Mononuclear cell (primary cell): ENCODE data around the gene PPFIA1. TPM values are rescaled to one million over a fixed set of nuclear protein-coding genes. Genes with fewer than 3 reads are reported as not detected.
"Not testable (repeated sequence)": the region's sequence is repeated elsewhere in the genome, so short reads cannot be mapped to it uniquely, and the experiment has no call there.

ENCODE experiments used
- H3K27me3 ChIP-seq: 2 replicates; pipeline ENCODE4 v1.6.0; 2011; ENCODE audit warnings: low read length, control low read depth; ENCODE audit not compliant: insufficient read depth
- H3K4me1 ChIP-seq: 2 replicates; pipeline ENCODE4 v1.5.1; 2011; ENCODE audit warnings: mild to moderate bottlenecking, low read length, control low read depth; ENCODE audit not compliant: insufficient read depth
- H3K4me3 ChIP-seq: 2 replicates; pipeline ENCODE4 v1.5.1; 2011; ENCODE audit warnings: mild to moderate bottlenecking, low read length, moderate library complexity
- H3K9me3 ChIP-seq: 2 replicates; pipeline ENCODE4 v1.5.1; 2011; ENCODE audit warnings: low read depth, mild to moderate bottlenecking, control low read depth, low read length
- total RNA-seq: library from RNA; depleted of rRNA; stranded (reverse); fragments of >200 nt; gene quantifications from one replicate; pipeline ENCODE4 v1.2.3, GENCODE V29; 2012

The PPFIA1 gene
- total RNA-seq, 1 donor, result 31.4 TPM

DNA sequence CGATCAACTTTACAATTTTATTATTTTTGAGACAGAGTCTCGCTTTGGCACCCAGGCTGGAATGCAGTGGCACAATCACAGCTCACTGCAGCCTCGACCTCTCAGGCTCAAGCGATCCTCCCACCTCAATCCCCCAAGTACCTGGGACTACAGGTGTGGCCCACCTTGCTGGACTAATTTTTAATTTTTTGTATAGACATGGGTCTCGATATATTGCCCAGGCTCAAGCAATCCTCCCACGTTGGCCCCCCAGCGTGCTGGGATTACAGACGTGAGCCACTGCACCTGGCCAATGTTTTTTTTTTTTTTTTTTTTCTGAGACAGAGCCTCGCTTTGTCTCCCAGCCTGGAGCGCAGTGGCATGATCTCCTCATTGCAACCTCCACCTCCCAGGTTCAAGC is 2.0 kb upstream of the PPFIA1 start:
- Histone ChIP-seq H3K9me3 (no peaks in the 10 kb centered on the region), H3K4me1 (peaks cover 24% of the 10 kb centered on the region), H3K27me3 (peaks cover 12% of the 10 kb centered on the region), H3K4me3 (no peak overlapping the region)

- H3K4me3 ChIP-seq, result peak overlapping the region; percentile 80
- H3K4me1 ChIP-seq, result peaks cover 24% of the 10 kb centered on the region
- H3K27me3 ChIP-seq, result peaks cover 5% of the 10 kb centered on the region
- H3K9me3 ChIP-seq, result no peaks in the 10 kb centered on the region
Observed at GRCh38 chr11:70270877-70271648, 573 bp downstream of the PPFIA1 start.

DNA sequence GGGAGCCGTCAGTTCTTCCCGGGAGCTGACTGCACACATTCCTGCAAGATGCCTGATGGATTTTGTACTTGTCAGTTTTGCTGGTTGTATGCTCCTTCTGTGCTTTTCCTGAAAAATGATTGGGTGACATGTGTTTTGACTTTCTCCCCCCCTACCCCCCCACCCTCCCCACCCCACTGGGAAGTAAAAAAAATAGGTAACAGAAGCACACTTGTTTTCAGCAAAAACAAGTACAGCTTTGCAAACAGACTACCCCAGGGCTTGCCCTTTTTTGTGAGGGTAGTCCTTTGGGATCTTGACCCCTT is 1.1 kb downstream of the PPFIA1 start:
- peaks cover 24% of the 10 kb centered on the region for H3K4me1 ChIP-seq
- H3K27me3 ChIP-seq, result peaks cover 5% of the 10 kb centered on the region
- no peaks in the 10 kb centered on the region for H3K9me3 ChIP-seq
- peak overlapping the region; percentile 80 for H3K4me3 ChIP-seq

GRCh38 chr11:70272009-70272408 is 1.5 kb downstream of the PPFIA1 start:
- no peaks in the 10 kb centered on the region for H3K9me3 ChIP-seq
- H3K4me1 ChIP-seq, result peaks cover 24% of the 10 kb centered on the region
- peaks cover 3% of the 10 kb centered on the region for H3K27me3 ChIP-seq
- no peak overlapping the region for H3K4me3 ChIP-seq

GRCh38 chr11:70278994-70279393 is 8.5 kb downstream of the PPFIA1 start:
- Histone ChIP-seq H3K9me3 (no peaks in the 10 kb centered on the region), H3K27me3 (no peaks in the 10 kb centered on the region), H3K4me1 (no peaks in the 10 kb centered on the region), H3K4me3 (no peak overlapping the region)

DNA sequence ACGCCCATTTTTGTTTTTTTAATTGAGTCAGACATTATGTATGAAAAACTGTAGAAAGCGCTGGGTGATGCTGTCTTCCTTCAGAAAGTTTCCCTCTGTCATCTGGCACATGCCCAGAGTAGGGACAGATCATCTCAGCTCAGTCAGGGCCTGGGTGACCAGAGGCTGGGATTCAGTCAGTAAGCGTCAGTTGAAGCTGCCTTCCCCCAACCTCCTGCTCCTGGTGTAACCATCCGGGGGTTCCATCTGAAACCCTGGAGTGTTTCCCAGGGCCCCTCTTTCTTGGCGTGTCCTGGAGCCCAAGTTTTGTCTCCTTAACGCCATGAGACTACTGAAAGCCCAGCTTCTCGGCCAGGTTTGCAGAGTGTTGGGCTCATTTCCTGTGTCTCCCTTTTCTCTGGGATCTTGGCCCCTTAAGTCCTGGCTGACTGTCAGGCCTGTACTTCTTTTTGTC is 10.7 kb downstream of the PPFIA1 start:
- no peak overlapping the region for H3K4me3 ChIP-seq
- H3K27me3 ChIP-seq, result no peaks in the 10 kb centered on the region
- no peaks in the 10 kb centered on the region for H3K9me3 ChIP-seq
- H3K4me1 ChIP-seq, result no peaks in the 10 kb centered on the region

DNA sequence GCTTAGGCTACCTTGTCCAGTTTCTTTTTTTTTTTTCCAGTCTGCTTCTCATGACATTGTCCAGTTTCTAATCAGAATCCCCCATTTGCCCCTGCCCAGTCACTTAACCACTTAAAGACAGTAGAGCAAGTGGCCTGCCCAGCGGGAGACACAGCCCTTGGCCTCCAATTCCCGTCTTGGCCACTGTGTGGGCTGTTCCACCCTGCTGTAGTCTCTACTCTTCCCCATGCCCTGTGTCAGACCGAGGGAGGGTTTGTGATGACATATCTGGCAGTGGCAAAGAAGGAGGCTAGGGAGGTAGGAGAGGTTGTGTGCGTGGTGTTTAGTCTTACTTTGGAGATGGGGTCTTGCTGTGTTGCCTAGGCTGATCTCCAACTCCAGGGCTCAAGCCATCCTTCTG is 11.5 kb downstream of the PPFIA1 start:
- no peaks in the 10 kb centered on the region for H3K9me3 ChIP-seq
- no peaks in the 10 kb centered on the region for H3K27me3 ChIP-seq
- no peak overlapping the region for H3K4me3 ChIP-seq
- H3K4me1 ChIP-seq, result no peaks in the 10 kb centered on the region

DNA sequence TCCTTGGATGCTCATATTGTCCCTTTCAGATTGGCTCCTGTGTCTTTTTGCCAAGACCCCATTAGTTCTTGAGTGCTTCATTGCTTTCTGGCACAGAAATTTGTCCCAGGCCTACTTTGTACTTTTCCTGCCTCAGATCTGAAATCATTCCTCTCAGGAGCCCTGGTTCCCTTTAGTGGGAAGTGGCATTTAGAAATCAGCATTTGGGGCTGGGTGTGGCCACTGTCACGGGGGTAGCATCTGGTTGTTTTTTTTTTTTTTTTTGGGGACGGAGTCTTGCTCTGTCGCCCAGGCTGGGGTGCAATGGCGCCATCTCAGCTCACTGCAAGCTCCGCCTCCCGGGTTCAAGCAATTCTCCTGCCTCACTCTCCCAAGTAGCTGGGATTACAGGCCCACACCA is 18.2 kb downstream of the PPFIA1 start:
- Histone ChIP-seq H3K4me3 (no peak overlapping the region), H3K9me3 (no peaks in the 10 kb centered on the region), H3K27me3 (no peaks in the 10 kb centered on the region), H3K4me1 (peaks cover 7% of the 10 kb centered on the region)

DNA sequence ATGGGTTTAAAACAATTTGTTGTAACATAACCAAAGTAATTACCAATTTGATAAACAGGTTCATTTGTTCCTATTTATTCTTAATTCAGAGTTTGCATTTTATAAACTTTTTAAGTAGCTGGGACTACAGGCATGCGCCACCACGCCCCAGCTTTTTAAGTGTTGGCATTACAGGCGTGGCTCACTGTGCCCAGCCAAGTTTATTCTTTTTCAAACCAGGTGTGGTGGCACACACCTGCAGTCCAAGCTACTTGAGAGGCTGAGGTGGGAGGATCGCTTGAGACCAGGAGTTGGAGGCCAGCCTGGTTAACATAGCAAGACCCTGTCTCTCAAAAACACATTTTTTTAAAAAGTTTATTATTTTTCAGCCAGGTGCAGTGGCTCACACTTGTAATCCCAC is 19.1 kb downstream of the PPFIA1 start:
- no peaks in the 10 kb centered on the region for H3K27me3 ChIP-seq
- H3K9me3 ChIP-seq, result no peaks in the 10 kb centered on the region
- peaks cover 7% of the 10 kb centered on the region for H3K4me1 ChIP-seq
- H3K4me3 ChIP-seq, result no peak overlapping the region

DNA sequence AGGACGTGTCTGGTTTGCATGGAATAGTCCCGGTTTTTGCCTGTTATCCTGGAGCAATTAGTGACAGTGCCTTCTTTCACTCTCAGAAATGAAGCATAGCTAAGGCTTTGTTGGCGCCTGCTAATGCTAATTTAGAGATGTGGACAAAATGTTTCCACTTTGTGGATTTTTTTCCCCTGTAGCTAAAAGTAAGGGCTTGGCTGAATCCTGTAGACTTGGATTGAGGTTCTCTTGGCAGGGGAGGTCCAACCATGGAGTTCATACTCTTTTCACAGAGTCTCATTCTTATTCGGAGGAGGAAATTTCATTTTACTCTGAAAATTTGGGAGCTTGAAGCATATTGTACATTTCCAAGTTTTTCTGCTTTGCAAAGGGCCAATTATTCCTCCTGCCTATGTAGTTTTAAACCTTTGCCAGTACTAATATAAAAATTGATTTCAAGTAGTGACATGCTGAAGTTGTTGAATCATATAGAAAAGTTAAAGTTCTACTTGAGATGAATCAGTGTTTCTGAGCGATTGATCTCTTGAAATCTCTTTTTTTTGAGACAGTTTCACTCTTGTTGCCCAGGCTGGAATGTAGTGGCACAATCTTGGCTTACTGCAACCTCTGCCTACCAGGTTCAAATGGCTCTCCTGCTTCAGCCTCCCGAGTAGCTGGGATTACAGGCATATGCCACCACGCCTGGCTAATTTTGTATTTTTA is 20.0 kb downstream of the PPFIA1 start:
- Histone ChIP-seq H3K4me3 (no peak overlapping the region), H3K4me1 (peaks cover 7% of the 10 kb centered on the region), H3K9me3 (no peaks in the 10 kb centered on the region), H3K27me3 (no peaks in the 10 kb centered on the region)

GRCh38 chr11:70292166-70292565 is 21.7 kb downstream of the PPFIA1 start:
- Histone ChIP-seq H3K4me1 (peaks cover 7% of the 10 kb centered on the region), H3K27me3 (no peaks in the 10 kb centered on the region), H3K4me3 (no peak overlapping the region), H3K9me3 (no peaks in the 10 kb centered on the region)

DNA sequence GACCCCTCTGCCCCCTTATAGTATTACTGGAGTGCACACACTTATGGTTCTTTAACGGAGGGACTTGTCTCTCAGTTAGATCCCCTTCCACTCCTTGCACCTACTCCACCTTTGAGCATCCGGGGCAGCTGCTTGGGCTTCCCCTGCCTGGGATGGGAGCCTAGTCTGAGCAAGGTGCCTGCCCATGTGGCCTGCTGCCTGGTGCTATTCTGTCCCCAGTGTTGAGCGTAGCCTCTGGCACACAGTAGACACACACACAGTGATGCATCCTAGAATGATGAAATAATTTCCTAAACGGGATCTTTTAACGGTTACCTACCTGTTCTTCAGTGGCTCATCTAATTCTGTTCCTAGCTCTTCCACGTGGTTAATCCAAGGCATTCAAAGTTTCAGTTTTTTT is 22.4 kb downstream of the PPFIA1 start:
- Histone ChIP-seq H3K4me3 (no peak overlapping the region), H3K4me1 (peaks cover 7% of the 10 kb centered on the region), H3K9me3 (no peaks in the 10 kb centered on the region), H3K27me3 (no peaks in the 10 kb centered on the region)

DNA sequence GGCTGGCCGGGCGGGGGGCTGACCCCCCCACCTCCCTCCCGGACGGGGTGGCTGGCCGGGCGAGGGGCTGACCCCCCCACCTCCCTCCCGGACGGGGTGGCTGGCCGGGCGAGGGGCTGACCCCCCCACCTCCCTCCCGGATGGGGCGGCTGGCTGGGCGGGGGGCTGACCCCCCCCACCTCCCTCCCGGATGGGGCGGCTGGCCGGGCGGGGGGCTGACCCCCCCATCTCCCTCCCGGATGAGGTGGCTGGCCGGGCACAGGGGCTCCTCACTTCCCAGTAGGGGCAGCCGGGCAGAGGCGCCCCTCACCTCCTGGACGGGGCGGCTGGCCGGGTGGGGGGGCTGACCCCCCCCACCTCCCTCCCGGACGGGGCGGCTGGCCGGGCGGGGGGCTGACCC is 24.7 kb downstream of the PPFIA1 start:
- not testable (repeated sequence) for H3K27me3 ChIP-seq, H3K4me1 ChIP-seq, H3K4me3 ChIP-seq, H3K9me3 ChIP-seq

GRCh38 chr11:70296681-70297080 is 26.2 kb downstream of the PPFIA1 start:
- H3K27me3 ChIP-seq, result no peaks in the 10 kb centered on the region
- no peaks in the 10 kb centered on the region for H3K4me1 ChIP-seq
- H3K4me3 ChIP-seq, result no peak overlapping the region
- no peaks in the 10 kb centered on the region for H3K9me3 ChIP-seq

GRCh38 chr11:70297341-70297740 is 26.9 kb downstream of the PPFIA1 start:
- Histone ChIP-seq H3K9me3 (no peaks in the 10 kb centered on the region), H3K27me3 (no peaks in the 10 kb centered on the region), H3K4me3 (no peak overlapping the region), H3K4me1 (no peaks in the 10 kb centered on the region)
